GM12864 (cell line): ENCODE data around the gene ADM5.

Source experiments
- DNase-seq: peaks from one replicate; pipeline ENCODE4 v3.0.0-alpha.2; 2011; ENCODE audit warnings: low read depth
- H3K4me3 ChIP-seq: 2 replicates; pipeline ENCODE4 v1.5.1; 2011; ENCODE audit warnings: mild to moderate bottlenecking, low read depth, low read length, control low read depth
- CTCF ChIP-seq: IDR thresholded peaks from 2 replicates; pipeline ENCODE4 v1.5.1; 2011; ENCODE audit warnings: low read depth, mild to moderate bottlenecking, moderate library complexity, low read length, control low read depth, inconsistent platforms; ENCODE audit errors: missing control alignments

The ADM5 gene

DNA sequence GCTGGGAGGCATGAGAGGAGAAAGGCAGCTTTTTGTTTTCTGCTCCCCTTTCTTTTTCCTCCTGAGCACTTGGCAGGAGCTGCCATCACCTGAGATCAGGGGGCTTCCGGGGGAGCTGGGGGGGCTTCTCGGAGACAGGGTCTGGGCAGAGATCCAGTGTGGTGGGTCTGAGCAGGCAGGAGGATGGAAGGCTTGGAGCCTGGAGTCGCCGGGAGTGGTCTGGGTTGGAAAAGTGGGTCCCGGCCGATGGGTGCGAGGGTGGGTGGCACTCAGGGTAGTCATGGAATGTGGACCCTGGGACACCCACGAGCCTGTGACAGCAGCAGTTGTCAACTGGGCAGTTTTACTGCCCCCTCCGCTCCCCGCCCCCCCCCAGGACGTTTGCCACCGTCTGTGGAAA, 2.2 kb upstream of the ADM5 start:
- no peak overlapping the region for H3K4me3 ChIP-seq
- no peak for DNase-seq
- TF ChIP-seq CTCF: no peak

DNA sequence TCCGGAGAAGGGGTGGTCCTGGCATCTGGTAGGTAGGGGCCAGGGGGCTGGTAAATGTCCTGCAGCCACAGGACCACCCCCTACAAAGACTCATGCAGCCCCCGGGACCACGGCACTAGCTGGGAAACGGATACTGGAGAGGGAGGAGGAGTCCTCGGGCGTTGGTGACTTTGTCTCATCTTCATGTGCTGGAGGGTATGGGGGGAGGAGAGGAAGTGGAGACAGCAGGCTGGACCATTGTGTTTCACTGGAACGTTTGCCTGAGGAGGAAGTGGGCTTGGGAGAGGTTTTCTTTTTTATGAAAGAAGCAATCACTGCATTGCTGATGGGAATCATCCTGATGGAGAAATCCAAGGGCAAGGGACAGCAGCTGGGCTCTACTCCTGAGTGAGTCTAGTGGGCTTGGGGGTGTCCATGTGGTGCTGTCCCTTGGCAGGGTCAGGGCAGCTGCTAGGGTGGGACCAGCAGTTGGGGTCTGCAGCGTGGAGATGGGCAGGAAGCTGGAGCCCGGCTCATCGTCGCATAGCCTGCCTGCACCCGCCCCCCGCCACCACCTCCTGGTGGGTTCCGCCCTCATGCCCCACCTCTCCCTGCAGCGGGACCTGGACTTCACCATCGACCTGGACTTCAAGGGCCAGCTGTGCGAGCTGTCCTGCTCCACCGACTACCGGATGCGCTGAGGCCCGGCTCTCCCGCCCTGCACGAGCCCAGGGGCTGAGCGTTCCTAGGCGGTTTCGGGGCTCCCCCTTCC, 1.7 kb upstream of the ADM5 start:
- no peak overlapping the region for H3K4me3 ChIP-seq
- DNase-seq: no peak
- TF ChIP-seq CTCF: no peak

GRCh38 chr19:49688531-49689132, 762 bp upstream of the ADM5 start:
- no peak for DNase-seq
- no peak for TF ChIP-seq CTCF
- no peak overlapping the region for H3K4me3 ChIP-seq

DNA sequence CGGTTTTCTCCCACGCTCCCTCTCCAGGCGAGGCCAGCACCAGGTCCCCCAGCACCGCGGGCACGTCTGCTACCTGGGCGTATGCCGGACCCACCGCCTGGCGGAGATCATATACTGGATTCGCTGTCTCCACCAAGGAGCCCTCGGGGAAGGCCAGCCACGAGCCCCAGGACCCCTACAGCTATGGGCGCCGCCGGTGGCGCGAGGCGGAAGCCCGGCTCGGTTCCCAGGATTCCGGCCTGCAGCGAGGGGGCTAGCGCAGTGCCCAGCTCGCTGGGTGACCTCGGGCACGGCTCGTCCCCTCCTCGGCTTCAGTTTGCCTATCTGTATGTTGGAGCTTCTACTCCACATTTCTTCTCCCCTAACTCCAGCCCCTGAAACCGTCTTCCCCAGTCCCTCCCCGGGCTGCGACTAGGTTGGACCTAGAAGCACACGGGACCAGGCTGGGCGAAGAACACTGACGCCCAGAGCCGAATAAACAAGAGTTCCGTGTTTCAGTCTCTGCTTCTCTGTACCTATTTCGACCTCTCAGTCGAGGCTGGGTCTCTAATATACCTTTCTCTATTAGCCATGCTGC, 773 bp downstream of the ADM5 start:
- H3K4me3 ChIP-seq: no peak overlapping the region
- TF ChIP-seq CTCF: no peak
- no peak for DNase-seq

GRCh38 chr19:49690656-49691242, 1.4 kb downstream of the ADM5 start, which contains the start of gene CPT1C:
Gene CPT1C, plus strand, starts transcription at chr19:49691116. Its CDS starts 1,137 bp downstream, at chr19:49692253.
- no peak for TF ChIP-seq CTCF
- DNase-seq: no peak
- no peak within 1 kb of the TSS for H3K4me3 ChIP-seq

- TF ChIP-seq CTCF: no peak
- no peak for DNase-seq
- no peak overlapping the region for H3K4me3 ChIP-seq
Measured at GRCh38 chr19:49691243-49692146, 2.1 kb downstream of the ADM5 start.
